CD14-positive monocyte (primary cell): Measurements from ENCODE around the gene ARNT2. TPM values are rescaled to one million over a fixed set of nuclear protein-coding genes. Genes with fewer than 3 reads are reported as not detected.

ENCODE experiments used
- DNase-seq, 3 donors: peaks; one replicate each; pipeline ENCODE4 v3.0.0-alpha.2; 2011 to 2022
- H2AFZ ChIP-seq: 2 replicates; pipeline ENCODE4 v1.6.0; 2012; ENCODE audit warnings: mild to moderate bottlenecking, low read depth, low read length, inconsistent platforms; ENCODE audit not compliant: insufficient read depth, poor library complexity, severe bottlenecking
- H3K27ac ChIP-seq, 2 donors: 1 replicate in 1 of 2; 2 replicates in 1 of 2; pipeline ENCODE4 v1.5.1; 2012 to 2013; ENCODE audit warnings: low read length in 2 of 2, control low read depth in 1 of 2, inconsistent platforms in 1 of 2, low read depth in 1 of 2, mild to moderate bottlenecking in 1 of 2
- H3K27me3 ChIP-seq, 2 donors: one replicate each; pipeline versions ENCODE4 v1.6.0 to v1.6.1; 2011 to 2013; ENCODE audit warnings: low read length in 2 of 2; ENCODE audit not compliant: control insufficient read depth in 2 of 2, insufficient read depth in 2 of 2
- H3K36me3 ChIP-seq, 2 donors: replicated peaks in 1 of 2; 1 replicate in 1 of 2; 2 replicates in 1 of 2; pipeline versions ENCODE4 v1.5.1 to v1.6.1; 2012 to 2013; ENCODE audit warnings: low read length in 2 of 2, control low read depth in 1 of 2, inconsistent platforms in 1 of 2, mild to moderate bottlenecking in 1 of 2; ENCODE audit not compliant: insufficient read depth in 2 of 2, control insufficient read depth in 1 of 2
- H3K4me1 ChIP-seq, 2 donors: 1 replicate in 1 of 2; 2 replicates in 1 of 2; pipeline versions ENCODE4 v1.5.1 to v1.6.1; 2012 to 2013; ENCODE audit warnings: low read length in 2 of 2, control low read depth in 1 of 2, inconsistent platforms in 1 of 2, mild to moderate bottlenecking in 1 of 2, moderate library complexity in 1 of 2; ENCODE audit not compliant: insufficient read depth in 2 of 2, control insufficient read depth in 1 of 2
- H3K4me2 ChIP-seq: replicated peaks from 2 replicates; pipeline ENCODE3; 2012; ENCODE audit warnings: low read length, moderate library complexity, mild to moderate bottlenecking; ENCODE audit not compliant: poor library complexity, severe bottlenecking; ENCODE audit errors: extremely low read depth
- H3K4me3 ChIP-seq, 3 experiments: fragments of 200-600 bp in 1 of 3; sonication (generic) in 1 of 3; replicated peaks in 1 of 3; 1 replicate in 2 of 3; 2 replicates in 1 of 3; pipeline ENCODE4 v1.5.1; 2011 to 2013; ENCODE audit warnings: low read length in 3 of 3, mild to moderate bottlenecking in 3 of 3, control low read depth in 2 of 3, low read depth in 2 of 3, inconsistent platforms in 1 of 3, moderate library complexity in 1 of 3
- H3K79me2 ChIP-seq: 2 replicates; pipeline ENCODE4 v1.6.0; 2012; ENCODE audit warnings: mild to moderate bottlenecking, control low read depth, inconsistent platforms, low read length, moderate library complexity; ENCODE audit not compliant: insufficient read depth
- H3K9ac ChIP-seq: 2 replicates; pipeline ENCODE4 v1.6.0; 2017; ENCODE audit warnings: low read length, mild to moderate bottlenecking; ENCODE audit not compliant: insufficient read depth, poor library complexity, severe bottlenecking
- H3K9me3 ChIP-seq, 2 donors: replicated peaks in 1 of 2; 1 replicate in 1 of 2; 2 replicates in 1 of 2; pipeline versions ENCODE4 v1.5.1 to v1.6.1; 2012 to 2013; ENCODE audit warnings: low read length in 2 of 2, control low read depth in 1 of 2; ENCODE audit not compliant: control insufficient read depth in 1 of 2, insufficient read depth in 1 of 2
- H4K20me1 ChIP-seq: 2 replicates; pipeline ENCODE4 v1.6.0; 2012; ENCODE audit warnings: mild to moderate bottlenecking, low read length, control low read depth, moderate library complexity; ENCODE audit not compliant: insufficient read depth
- H3K27ac Mint-ChIP-seq, 7 donors: one replicate each; pipeline ENCODE4 v1.8.0; 2020; ENCODE audit warnings: mild to moderate bottlenecking in 7 of 7, mixed read lengths in 7 of 7, moderate library complexity in 6 of 7, inconsistent platforms in 2 of 7
- H3K27me3 Mint-ChIP-seq, 3 donors: one replicate each; pipeline ENCODE4 v1.8.0; 2021 to 2022; ENCODE audit warnings: low read depth in 3 of 3, mild to moderate bottlenecking in 3 of 3, mixed read lengths in 3 of 3, moderate library complexity in 3 of 3, inconsistent platforms in 1 of 3
- H3K36me3 Mint-ChIP-seq, 2 donors: one replicate each; pipeline ENCODE4 v1.8.0; 2020; ENCODE audit warnings: mixed read lengths in 2 of 2, inconsistent platforms in 1 of 2, mild to moderate bottlenecking in 1 of 2
- H3K4me1 Mint-ChIP-seq: one replicate; pipeline ENCODE4 v1.8.0; 2020; ENCODE audit warnings: mild to moderate bottlenecking, mixed read lengths
- H3K4me3 Mint-ChIP-seq, 2 donors: one replicate each; pipeline ENCODE4 v1.8.0; 2020; ENCODE audit warnings: mild to moderate bottlenecking in 2 of 2, mixed read lengths in 2 of 2, moderate library complexity in 1 of 2
- H3K9me3 Mint-ChIP-seq, 7 donors: one replicate each; pipeline ENCODE4 v1.8.0; 2020 to 2022; ENCODE audit warnings: mixed read lengths in 7 of 7, mild to moderate bottlenecking in 6 of 7, moderate library complexity in 6 of 7, inconsistent platforms in 2 of 7
- CTCF ChIP-seq: fragments of 200-600 bp; IDR thresholded peaks from one replicate; pipeline ENCODE4 v1.8.0; 2022; ENCODE audit warnings: antibody characterized with exemption, mild to moderate bottlenecking
- WGBS: methylation state at CpG from one replicate; pipeline ENCODE4 v1.1.5; 2013; ENCODE audit warnings: missing lambda C conversion rate; ENCODE audit not compliant: insufficient coverage; 5-methylcytosine and 5-hydroxymethylcytosine counted together
- intact Hi-C, 2 donors: fragments of 100-400 bp; cut with micrococcal nuclease; formaldehyde crosslinking; loops; one replicate each; pipeline versions ENCODE4 v1.15.0 to v1.15.1; 2023
- polyA plus RNA-seq, 3 donors: library from polyadenylated mRNA; depleted of rRNA in 1 of 3; unstranded in 2 of 3; stranded (reverse) in 1 of 3; fragments of 300-500 nt in 2 of 3; fragments of >200 nt in 1 of 3; fragmentation: Illumina TruSeq in 2 of 3; gene quantifications; 1 replicate in 2 of 3; 2 replicates in 1 of 3; pipeline ENCODE4 v1.2.3, GENCODE V29; 2012 to 2021

Gene ARNT2
- polyA plus RNA-seq, 3 donors: not detected

- Histone ChIP-seq H4K20me1 (no peaks in the 10 kb centered on the region), H3K9ac (no peak overlapping the region), H3K9me3 (no peaks in the 10 kb centered on the region), H3K79me2 (no peaks in the 10 kb centered on the region), H3K27ac (no peak overlapping the region), H3K36me3 (no peaks in the 10 kb centered on the region), H3K4me1 (no peaks in the 10 kb centered on the region), H3K27me3 (no peaks in the 10 kb centered on the region), H2AFZ (no peak overlapping the region), H3K4me2 (no peak overlapping the region), H3K4me3 (no peak overlapping the region)
- Mint-ChIP-seq H3K27ac (no peak overlapping the region), H3K27me3 (peaks cover 2 to 7% (median 3%) of the 10 kb centered on the region in 3 donors), H3K4me1 (no peaks in the 10 kb centered on the region), H3K36me3 (no peaks in the 10 kb centered on the region), H3K9me3 (no peaks in the 10 kb centered on the region), H3K4me3 (no peak overlapping the region)
- TF ChIP-seq CTCF: no peak
- DNase-seq: no peak
- intact Hi-C loops: no loop called here
- WGBS: no CpG with 5 or more reads among the region's 4 CpGs
These were observed 202.4 kb downstream of the ARNT2 start for GRCh38 chr15:80606511-80607071.

- Histone ChIP-seq H3K27ac (no peak overlapping the region), H3K9me3 (no peaks in the 10 kb centered on the region), H3K9ac (no peak overlapping the region), H3K36me3 (no peaks in the 10 kb centered on the region), H3K4me1 (no peaks in the 10 kb centered on the region), H3K4me3 (no peak overlapping the region), H3K4me2 (no peak overlapping the region), H3K79me2 (no peaks in the 10 kb centered on the region), H2AFZ (no peak overlapping the region), H4K20me1 (no peaks in the 10 kb centered on the region), H3K27me3 (no peaks in the 10 kb centered on the region)
- WGBS: 94% methylated on average over 2 of the region's 4 CpGs
- Mint-ChIP-seq H3K27me3 (peaks cover 2 to 9% (median 3%) of the 10 kb centered on the region in 3 donors), H3K4me1 (no peaks in the 10 kb centered on the region), H3K27ac (no peak overlapping the region), H3K4me3 (no peak overlapping the region), H3K36me3 (no peaks in the 10 kb centered on the region), H3K9me3 (no peaks in the 10 kb centered on the region)
- intact Hi-C loops: no loop called here
- no peak for DNase-seq
- no peak for TF ChIP-seq CTCF
These were observed 203.3 kb downstream of the ARNT2 start for GRCh38 chr15:80607287-80607980.
